Measurements from ENCODE around the gene NR6A1.

Gene NR6A1

DNA sequence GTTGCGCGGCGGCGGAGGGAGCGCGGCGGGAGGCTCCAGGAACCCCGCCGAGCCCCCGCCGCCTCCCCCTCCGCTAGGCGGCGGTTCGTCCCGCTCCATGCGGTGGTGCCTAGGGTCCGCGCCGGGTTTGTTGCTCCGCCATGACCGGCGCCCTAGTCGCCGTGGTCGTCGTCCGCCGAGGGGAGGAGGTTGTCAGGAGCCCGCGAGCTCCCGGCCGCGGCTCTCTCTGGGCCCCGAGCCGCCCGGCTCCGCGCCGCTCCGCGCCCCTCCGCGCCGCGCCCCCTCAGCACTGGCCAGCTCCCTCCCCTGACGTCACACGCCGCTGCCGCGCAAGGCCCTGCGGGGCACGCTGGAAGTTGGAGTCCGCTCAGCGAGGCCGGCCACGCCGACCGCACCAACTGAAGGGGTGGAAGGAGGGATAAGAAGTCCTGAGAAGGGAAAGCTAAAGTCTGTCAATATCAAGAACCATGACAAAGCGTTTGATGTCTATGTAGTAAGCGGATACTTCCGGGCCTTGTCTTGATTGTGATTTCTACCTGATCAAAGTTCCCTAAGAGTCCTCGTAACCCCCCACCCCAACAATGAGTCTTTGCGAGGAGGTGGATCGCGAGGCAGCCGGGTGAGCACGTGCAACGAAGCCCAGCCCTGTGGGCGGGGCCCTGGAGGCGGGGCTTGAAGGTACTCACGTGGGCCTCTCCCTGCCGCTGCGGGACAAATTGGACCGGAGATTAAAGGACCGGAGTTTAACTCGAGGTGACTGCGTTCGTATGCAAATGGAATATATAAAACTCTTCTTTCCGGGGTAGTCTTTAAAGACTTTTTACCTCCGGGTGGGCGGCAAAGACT, at the start of gene NR6A1:
TSS of gene NR6A1 (minus strand) at position 291 of the 846 bp plus-strand sequence.
- peak; percentile 85 for DNase-seq (ENCODE audit: extremely low read depth, low read depth)

DNA sequence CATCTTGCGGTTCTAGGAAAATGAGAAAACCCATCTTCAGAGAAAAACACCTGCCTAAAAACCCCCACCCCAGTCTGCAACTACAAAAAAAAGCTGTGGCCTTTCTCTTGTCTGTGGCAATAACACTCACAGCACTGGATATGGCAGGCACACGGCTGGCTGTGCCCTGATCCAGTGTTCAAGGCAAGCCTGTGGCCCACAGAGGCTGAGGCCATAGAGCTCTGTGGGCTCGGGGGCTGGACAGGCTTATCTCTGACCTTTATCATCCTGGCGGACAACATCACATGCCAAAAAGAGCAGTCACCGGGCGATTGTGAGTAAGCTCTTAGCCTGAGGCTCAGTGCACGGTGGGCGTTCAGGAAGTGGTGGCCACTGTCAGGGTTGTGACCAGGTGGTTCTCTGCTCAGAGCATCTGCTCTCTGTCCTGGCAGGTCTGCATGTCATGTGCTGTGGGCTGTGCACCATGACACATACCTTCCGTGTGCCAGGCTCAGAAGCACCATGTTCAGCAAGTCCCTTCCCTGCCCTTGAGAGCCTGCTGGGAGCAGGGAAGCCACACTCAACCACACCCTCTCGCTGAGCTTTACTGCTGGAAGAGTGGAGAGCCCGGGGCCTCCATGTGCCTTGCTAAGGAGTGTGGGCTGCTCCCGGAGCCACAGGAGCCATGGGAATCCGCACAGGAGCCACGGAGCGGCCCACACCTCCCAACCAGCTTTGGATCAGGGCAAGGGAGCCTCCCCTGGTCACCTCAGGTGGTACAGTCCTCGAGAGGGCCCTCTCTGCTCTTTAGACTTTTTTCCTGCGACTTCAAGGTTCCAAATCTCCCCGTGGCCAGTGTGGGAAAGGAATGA, 47.5 kb upstream of the NR6A1 start:
- TF ChIP-seq, protein P1, sequence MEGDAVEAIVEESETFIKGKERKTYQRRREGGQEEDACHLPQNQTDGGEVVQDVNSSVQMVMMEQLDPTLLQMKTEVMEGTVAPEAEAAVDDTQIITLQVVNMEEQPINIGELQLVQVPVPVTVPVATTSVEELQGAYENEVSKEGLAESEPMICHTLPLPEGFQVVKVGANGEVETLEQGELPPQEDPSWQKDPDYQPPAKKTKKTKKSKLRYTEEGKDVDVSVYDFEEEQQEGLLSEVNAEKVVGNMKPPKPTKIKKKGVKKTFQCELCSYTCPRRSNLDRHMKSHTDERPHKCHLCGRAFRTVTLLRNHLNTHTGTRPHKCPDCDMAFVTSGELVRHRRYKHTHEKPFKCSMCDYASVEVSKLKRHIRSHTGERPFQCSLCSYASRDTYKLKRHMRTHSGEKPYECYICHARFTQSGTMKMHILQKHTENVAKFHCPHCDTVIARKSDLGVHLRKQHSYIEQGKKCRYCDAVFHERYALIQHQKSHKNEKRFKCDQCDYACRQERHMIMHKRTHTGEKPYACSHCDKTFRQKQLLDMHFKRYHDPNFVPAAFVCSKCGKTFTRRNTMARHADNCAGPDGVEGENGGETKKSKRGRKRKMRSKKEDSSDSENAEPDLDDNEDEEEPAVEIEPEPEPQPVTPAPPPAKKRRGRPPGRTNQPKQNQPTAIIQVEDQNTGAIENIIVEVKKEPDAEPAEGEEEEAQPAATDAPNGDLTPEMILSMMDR (IDR thresholded peaks at IDR 0.05; ENCODE audit: low read depth, low read length): no peak
- DNase-seq (ENCODE audit: extremely low read depth, low read depth): no peak

More for the DNA sequence above, at the start of gene NR6A1:
- TF ChIP-seq, protein P1 (IDR thresholded peaks at IDR 0.05; ENCODE audit: low read depth, low read length): no peak

DNA sequence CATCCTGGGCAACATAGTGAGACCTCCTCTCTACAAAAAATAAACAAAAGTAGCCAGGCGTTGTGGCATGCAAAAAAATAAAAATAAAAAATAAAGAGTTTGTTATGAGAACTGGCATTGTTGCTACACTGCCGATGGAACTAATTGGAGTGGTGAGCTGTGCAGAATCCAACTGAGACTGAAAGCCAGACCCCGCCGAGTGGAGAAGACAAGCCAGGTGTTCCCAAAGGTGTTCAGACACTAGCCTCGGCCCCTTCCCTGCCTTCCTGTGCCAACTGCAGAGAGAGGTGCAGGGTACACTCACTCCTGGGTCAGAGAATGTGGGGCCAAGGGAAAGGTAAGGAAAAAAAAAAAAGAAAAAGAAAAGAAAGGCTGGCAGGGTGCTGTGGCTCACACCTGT, 44.5 kb upstream of the NR6A1 start:
- no peak for DNase-seq (ENCODE audit: extremely low read depth, low read depth)
- TF ChIP-seq, protein P1 (IDR thresholded peaks at IDR 0.05; ENCODE audit: low read depth, low read length): no peak

DNA sequence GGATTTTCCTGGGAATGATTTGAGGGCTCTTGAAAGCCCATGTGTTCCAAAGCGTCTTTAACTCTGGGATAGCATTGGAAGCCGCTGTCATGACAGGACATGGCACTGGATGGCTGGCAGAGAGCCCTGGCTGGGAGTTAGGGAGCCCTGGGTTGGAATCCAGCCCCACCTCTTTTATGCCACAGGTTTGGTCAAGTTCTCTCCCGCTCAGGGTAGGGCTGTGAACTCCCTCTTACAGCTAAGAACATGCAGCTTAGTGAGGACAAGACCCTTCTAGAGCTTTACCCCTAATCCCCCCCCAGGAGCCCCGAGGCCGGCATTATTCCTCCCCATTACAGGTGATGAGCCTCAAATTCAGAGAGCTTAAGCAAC, 43.0 kb upstream of the NR6A1 start:
- TF ChIP-seq, protein P1 (IDR thresholded peaks at IDR 0.05; ENCODE audit: low read depth, low read length): no peak

DNA sequence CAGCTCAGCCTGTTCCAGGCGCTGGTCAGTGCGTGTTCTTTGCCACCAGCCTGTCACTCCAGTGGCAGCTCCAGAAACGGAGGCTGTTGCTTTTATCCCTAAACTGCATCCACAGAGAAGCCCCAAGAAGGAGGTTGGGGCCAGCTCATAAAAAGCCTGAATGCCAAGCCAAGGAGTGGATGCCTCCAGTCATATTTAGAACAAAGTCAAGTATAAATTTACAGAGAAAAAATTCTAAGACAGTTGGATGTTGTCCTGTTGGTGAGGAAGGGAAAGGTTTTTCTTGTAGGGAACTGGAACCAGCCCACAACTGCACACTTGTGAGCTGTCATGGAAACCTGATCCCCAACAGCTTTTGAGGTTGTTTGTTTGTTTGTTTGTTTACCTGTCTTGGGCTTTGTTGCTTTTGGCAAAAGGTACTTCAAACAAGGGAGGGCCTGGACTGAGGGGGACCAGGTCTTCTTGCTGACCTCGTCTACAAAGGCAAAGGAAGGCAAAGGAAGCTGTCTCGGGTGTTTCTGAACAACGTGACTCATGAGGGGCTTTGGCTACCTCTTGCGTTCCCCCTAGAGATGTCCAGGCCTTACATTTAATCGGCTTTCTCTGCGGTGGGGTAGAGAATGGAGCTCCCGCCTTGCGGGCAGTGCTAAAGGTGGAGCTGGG, 42.5 kb upstream of the NR6A1 start:
- TF ChIP-seq, protein P1 (IDR thresholded peaks at IDR 0.05; ENCODE audit: low read depth, low read length): no peak
- no peak for DNase-seq (ENCODE audit: extremely low read depth, low read depth)

More for the DNA sequence above, 43.0 kb upstream of the NR6A1 start:
- no peak for DNase-seq (ENCODE audit: extremely low read depth, low read depth)

DNA sequence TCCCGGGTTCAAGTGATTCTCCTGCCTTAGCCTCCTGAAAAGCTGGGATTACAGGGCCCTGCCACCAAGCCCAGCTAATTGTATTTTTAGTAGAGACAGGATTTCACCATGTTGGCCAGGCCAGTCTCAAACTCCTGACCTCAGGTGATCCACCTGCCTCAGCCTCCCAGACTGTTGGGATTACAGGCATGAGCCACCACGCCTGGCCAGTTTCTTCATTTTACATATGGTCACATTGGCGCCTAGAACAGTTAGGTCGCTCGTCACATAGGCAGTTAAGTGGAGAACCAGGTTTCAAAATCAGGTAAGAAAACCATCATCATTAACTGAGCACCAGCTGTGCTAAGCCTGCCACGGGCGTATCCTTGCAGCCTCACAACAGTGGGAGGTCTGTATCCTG, 41.9 kb upstream of the NR6A1 start:
- TF ChIP-seq, protein P1 (IDR thresholded peaks at IDR 0.05; ENCODE audit: low read depth, low read length): no peak
- DNase-seq (ENCODE audit: extremely low read depth, low read depth): no peak
